A549 (cell line): Measurements from ENCODE around the gene SLC6A17. TPM values are rescaled to one million over a fixed set of nuclear protein-coding genes. Genes with fewer than 3 reads are reported as not detected.

Experiments used
- ATAC-seq, 2 experiments: fragments of 200-7000 bp in 1 of 2; fragments of >200 bp in 1 of 2; cut with Nextera tagmentation in 1 of 2; cut with Tn5 transposase in 1 of 2; 3 replicates each; pipeline versions ENCODE4 v1.8.0 to v1.9.1; 2018 to 2020; ENCODE audit warnings: mild to moderate bottlenecking in 1 of 2, moderate library complexity in 1 of 2
- CTCF ChIA-PET: fragments of 300-600 bp; sonication (Branson Sonifier 250); formaldehyde crosslinking; extraction: SDS; loops from one replicate; lab custom pipeline; 2021; ENCODE audit warnings: antibody characterized with exemption, inconsistent platforms; lab: Yijun Ruan, JAX
- POLR2A ChIA-PET: fragments of 350-600 bp; formaldehyde crosslinking; extraction: SDS; loops from one replicate; lab custom pipeline; 2021; ENCODE audit warnings: antibody characterized with exemption, inconsistent platforms; lab: Yijun Ruan, JAX
- DNase-seq, 2 experiments: peaks; one replicate each; pipeline versions ENCODE4 v3.0.0 to v3.0.0-alpha.2; 2011 to 2016; ENCODE audit warnings: low read depth in 1 of 2, low spot score in 1 of 2
- FAIRE-seq: peaks from 2 replicates; lab custom pipeline; 2011; peaks lifted over from hg19 to GRCh38; lab: Jason Lieb, UNC
- H3K27ac ChIP-seq, 2 experiments: fragments of >200 bp; sonication (Bioruptor Twin); formaldehyde crosslinking; 3 replicates each; pipeline ENCODE4 v1.5.1; 2016 to 2017
- H3K4me1 ChIP-seq: fragments of >200 bp; sonication (Bioruptor Twin); formaldehyde crosslinking; 3 replicates; pipeline ENCODE4 v1.6.1; 2016
- H3K4me2 ChIP-seq: fragments of >200 bp; sonication (Bioruptor Twin); formaldehyde crosslinking; 3 replicates; pipeline ENCODE4 v1.6.1; 2016
- H3K4me3 ChIP-seq: fragments of >200 bp; sonication (Bioruptor Twin); formaldehyde crosslinking; 3 replicates; pipeline ENCODE4 v1.5.1; 2016
- H3K9me3 ChIP-seq: fragments of >200 bp; sonication (Bioruptor Twin); formaldehyde crosslinking; 3 replicates; pipeline ENCODE4 v1.6.1; 2016
- ATOH8 ChIP-seq: fragments of 250-450 bp; sonication (Bioruptor Pico); IDR thresholded peaks from 2 replicates; pipeline ENCODE4 v1.5.0; 2020; ENCODE audit warnings: low read depth, mild to moderate bottlenecking, moderate library complexity
- CBX8 ChIP-seq: fragments of 200-600 bp; sonication (generic); IDR thresholded peaks from 2 replicates; pipeline ENCODE4 v1.6.1; 2016
- CHD2 ChIP-seq: fragments of 150-350 bp; IDR thresholded peaks from 2 replicates; pipeline ENCODE4 v1.6.1; 2014; ENCODE audit warnings: low read length; ENCODE audit not compliant: partially characterized antibody
- CHD4 ChIP-seq: fragments of 200-600 bp; sonication (generic); IDR thresholded peaks from 2 replicates; pipeline ENCODE4 v1.6.1; 2016; ENCODE audit warnings: antibody characterized with exemption, mild to moderate bottlenecking, borderline replicate concordance
- EHF ChIP-seq: fragments of 250-450 bp; sonication (Bioruptor Pico); IDR thresholded peaks from 2 replicates; pipeline ENCODE4 v1.5.0; 2020; ENCODE audit warnings: mild to moderate bottlenecking
- EHMT2 ChIP-seq: fragments of 200-600 bp; sonication (generic); IDR thresholded peaks from 2 replicates; pipeline ENCODE4 v1.6.1; 2016; ENCODE audit warnings: antibody characterized with exemption, low read depth, mild to moderate bottlenecking, moderate library complexity
- ELK1 ChIP-seq: fragments of 150-350 bp; IDR thresholded peaks from 2 replicates; pipeline ENCODE4 v1.6.1; 2014; ENCODE audit warnings: low read depth, mild to moderate bottlenecking, low read length
- EP300 ChIP-seq, 2 experiments: fragments of >200 bp; sonication (Bioruptor Twin); formaldehyde crosslinking; IDR thresholded peaks; 2 replicates in 1 of 2; 3 replicates in 1 of 2; pipeline ENCODE4 v1.6.1; 2016 to 2017
- FOSL2 ChIP-seq, 2 experiments: fragments of 450-650 bp in 1 of 2; fragments of >200 bp in 1 of 2; sonication (Bioruptor Twin) in 1 of 2; formaldehyde crosslinking; IDR thresholded peaks; 2 replicates each; pipeline versions ENCODE4 v1.5.0 to v1.6.1; 2016 to 2020; ENCODE audit warnings: mild to moderate bottlenecking in 1 of 2, moderate library complexity in 1 of 2
- HDAC2 ChIP-seq: fragments of 200-600 bp; sonication (generic); IDR thresholded peaks from 2 replicates; pipeline ENCODE4 v1.6.1; 2016
- HOXA7 ChIP-seq: fragments of 250-450 bp; sonication (Bioruptor Pico); IDR thresholded peaks from 2 replicates; pipeline ENCODE4 v1.5.0; 2020; ENCODE audit warnings: mild to moderate bottlenecking, moderate library complexity
- JUN ChIP-seq, 2 experiments: fragments of >200 bp; sonication (Bioruptor Twin); formaldehyde crosslinking; IDR thresholded peaks; 2 replicates in 1 of 2; 3 replicates in 1 of 2; pipeline ENCODE4 v1.6.1; 2016 to 2017
- KDM1A ChIP-seq: fragments of 200-600 bp; sonication (generic); IDR thresholded peaks from 2 replicates; pipeline ENCODE4 v1.6.1; 2016; ENCODE audit warnings: low read depth, mild to moderate bottlenecking
- MYC ChIP-seq: IDR thresholded peaks from 2 replicates; pipeline ENCODE4 v1.6.1; 2012; ENCODE audit warnings: mild to moderate bottlenecking, inconsistent platforms, low read length, improper control_type of control experiment, borderline replicate concordance
- NFE2L2 ChIP-seq: fragments of 150-350 bp; conservative IDR thresholded peaks from 2 replicates; pipeline ENCODE4 v1.6.1; 2014; ENCODE audit warnings: low read length
- PHF8 ChIP-seq: fragments of 200-600 bp; sonication (generic); IDR thresholded peaks from 2 replicates; pipeline ENCODE4 v1.6.1; 2016; ENCODE audit warnings: low read depth, mild to moderate bottlenecking, antibody characterized with exemption, moderate library complexity, borderline replicate concordance
- POLR2A ChIP-seq: IDR thresholded peaks from 2 replicates; pipeline ENCODE4 v1.6.1; 2012; ENCODE audit warnings: mild to moderate bottlenecking, low read length
- POLR2AphosphoS2 ChIP-seq: conservative IDR thresholded peaks from 2 replicates; pipeline ENCODE4 v1.6.1; 2012; ENCODE audit warnings: low read length, improper control_type of control experiment, inconsistent platforms
- RFX5 ChIP-seq: fragments of 450-650 bp; IDR thresholded peaks from 2 replicates; pipeline ENCODE4 v1.7.1; 2014; ENCODE audit warnings: antibody characterized with exemption, mild to moderate bottlenecking, moderate library complexity
- SMC3 ChIP-seq: fragments of >200 bp; sonication (Bioruptor Twin); formaldehyde crosslinking; IDR thresholded peaks from 3 replicates; pipeline ENCODE4 v1.6.1; 2018; ENCODE audit warnings: inconsistent platforms
- ZFP36 ChIP-seq: fragments of 450-650 bp; IDR thresholded peaks from 2 replicates; pipeline ENCODE4 v1.6.1; 2014; ENCODE audit warnings: borderline replicate concordance; ENCODE audit not compliant: partially characterized antibody
- ZNF302 ChIP-seq: fragments of 250-450 bp; sonication (Bioruptor Pico); IDR thresholded peaks from 2 replicates; pipeline ENCODE4 v1.9.0; 2021; ENCODE audit warnings: inconsistent platforms, mild to moderate bottlenecking, moderate library complexity
- WGBS: methylation state at CpG from one replicate; pipeline ENCODE4 v1.1.6; 2017; ENCODE audit errors: missing lambda C conversion rate; 5-methylcytosine and 5-hydroxymethylcytosine counted together
- polyA plus RNA-seq, 4 experiments: library from polyadenylated mRNA; depleted of rRNA in 3 of 4; stranded (reverse); fragments of >200 nt; fragmentation: RNase III in 1 of 4; extraction: RNeasy Plus Mini Kit Qiagen cat#74134 plus additional on column Dnase treatment in 1 of 4; gene quantifications; 2 replicates in 3 of 4; 3 replicates in 1 of 4; pipeline ENCODE4 v1.2.3, GENCODE V29; 2011 to 2017
- TF ChIP-seq, protein P1 (sequence below): IDR thresholded peaks from 2 replicates; pipeline ENCODE4 v1.6.1; 2012
- TF ChIP-seq, protein P2 (sequence below): fragments of 450-650 bp; IDR thresholded peaks from 2 replicates; pipeline ENCODE4 v1.6.1; 2014; ENCODE audit warnings: antibody characterized with exemption
- TF ChIP-seq, protein P3 (sequence below): fragments of >200 bp; sonication (Bioruptor Twin); formaldehyde crosslinking; IDR thresholded peaks from 2 replicates; pipeline ENCODE4 v1.6.1; 2016

Gene SLC6A17
- polyA plus RNA-seq, 2 of the 4 experiments (the other 2 are of a cell fraction) = 0.56 to 2.2 TPM

GRCh38 chr1:110114173-110114572 lies 36.1 kb upstream of the SLC6A17 start:
- TF ChIP-seq POLR2AphosphoS2 = no peak
- no peak for TF ChIP-seq PHF8
- TF ChIP-seq CHD2 = no peak
- FAIRE-seq (no peak), DNase-seq (no peak), ATAC-seq (no peak)
- WGBS = 63% methylated on average over 5 of the region's 5 CpGs
- CTCF ChIA-PET = interaction anchor here (0.8 to 1.7 kb wide), 5 partner anchors 9 to 60 kb away, joined by 3 to 7 read pairs (median 3); no protein-coding TSS in a partner anchor
- H3K4me1 ChIP-seq = no peaks in the 10 kb centered on the region
- no peak overlapping the region for H3K4me3 ChIP-seq
- POLR2A ChIA-PET = no interaction called here
- no peak overlapping the region for H3K4me2 ChIP-seq
- no peaks in the 10 kb centered on the region for H3K9me3 ChIP-seq
- H3K27ac ChIP-seq = no peak overlapping the region

- DNase-seq (no peak), ATAC-seq (no peak), FAIRE-seq (no peak)
- CTCF ChIA-PET = interaction anchor here (1.4 to 3.1 kb wide), 6 partner anchors 9 to 55 kb away, joined by 3 to 11 read pairs (median 6); no protein-coding TSS in a partner anchor
- Histone ChIP-seq H3K4me3 (no peak overlapping the region), H3K9me3 (no peaks in the 10 kb centered on the region), H3K4me2 (no peak overlapping the region), H3K4me1 (no peaks in the 10 kb centered on the region), H3K27ac (no peak overlapping the region)
- POLR2A ChIA-PET = no interaction called here
- TF ChIP-seq ZFP36 (no peak), JUN (IDR thresholded peaks at IDR 0.05) (no peak), EHF (no peak), HOXA7 (CRISPR knock-in tag) (no peak), NFE2L2 (no peak), PHF8 (no peak), SMC3 (no peak), ZNF302 (no peak), FOSL2 (IDR thresholded peaks at IDR 0.05) (no peak), FOSL2 (CRISPR knock-in tag; IDR thresholded peaks at IDR 0.05) (no peak), CBX8 (no peak)
- TF ChIP-seq, protein P1, sequence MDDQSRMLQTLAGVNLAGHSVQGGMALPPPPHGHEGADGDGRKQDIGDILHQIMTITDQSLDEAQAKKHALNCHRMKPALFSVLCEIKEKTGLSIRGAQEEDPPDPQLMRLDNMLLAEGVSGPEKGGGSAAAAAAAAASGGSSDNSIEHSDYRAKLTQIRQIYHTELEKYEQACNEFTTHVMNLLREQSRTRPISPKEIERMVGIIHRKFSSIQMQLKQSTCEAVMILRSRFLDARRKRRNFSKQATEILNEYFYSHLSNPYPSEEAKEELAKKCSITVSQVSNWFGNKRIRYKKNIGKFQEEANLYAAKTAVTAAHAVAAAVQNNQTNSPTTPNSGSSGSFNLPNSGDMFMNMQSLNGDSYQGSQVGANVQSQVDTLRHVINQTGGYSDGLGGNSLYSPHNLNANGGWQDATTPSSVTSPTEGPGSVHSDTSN = no peak
- whole genome bisulfite sequencing = 44% methylated on average over 5 of the region's 5 CpGs
Observed at GRCh38 chr1:110114784-110115183, 35.5 kb upstream of the SLC6A17 start.

GRCh38 chr1:110118636-110119396 lies 31.5 kb upstream of the SLC6A17 start:
- H3K4me3 ChIP-seq = no peak overlapping the region
- peaks cover 9% of the 10 kb centered on the region for H3K9me3 ChIP-seq
- TF ChIP-seq JUN (IDR thresholded peaks at IDR 0.05) = no peak
- no peak for TF ChIP-seq CHD2
- TF ChIP-seq, protein P2, sequence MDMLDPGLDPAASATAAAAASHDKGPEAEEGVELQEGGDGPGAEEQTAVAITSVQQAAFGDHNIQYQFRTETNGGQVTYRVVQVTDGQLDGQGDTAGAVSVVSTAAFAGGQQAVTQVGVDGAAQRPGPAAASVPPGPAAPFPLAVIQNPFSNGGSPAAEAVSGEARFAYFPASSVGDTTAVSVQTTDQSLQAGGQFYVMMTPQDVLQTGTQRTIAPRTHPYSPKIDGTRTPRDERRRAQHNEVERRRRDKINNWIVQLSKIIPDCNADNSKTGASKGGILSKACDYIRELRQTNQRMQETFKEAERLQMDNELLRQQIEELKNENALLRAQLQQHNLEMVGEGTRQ = no peak
- no peak for TF ChIP-seq CBX8
- TF ChIP-seq FOSL2 (IDR thresholded peaks at IDR 0.05) = no peak
- TF ChIP-seq FOSL2 (CRISPR knock-in tag; IDR thresholded peaks at IDR 0.05) = no peak
- TF ChIP-seq EHF = no peak
- no peak for TF ChIP-seq EHMT2
- no peak for TF ChIP-seq HOXA7 (CRISPR knock-in tag)
- TF ChIP-seq POLR2A = no peak
- no peak for TF ChIP-seq MYC
- TF ChIP-seq KDM1A = no peak
- TF ChIP-seq, protein P3, sequence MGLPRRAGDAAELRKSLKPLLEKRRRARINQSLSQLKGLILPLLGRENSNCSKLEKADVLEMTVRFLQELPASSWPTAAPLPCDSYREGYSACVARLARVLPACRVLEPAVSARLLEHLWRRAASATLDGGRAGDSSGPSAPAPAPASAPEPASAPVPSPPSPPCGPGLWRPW = no peak
- no peak for TF ChIP-seq ELK1
- no peak for TF ChIP-seq CHD4
- no peak for TF ChIP-seq SMC3
- TF ChIP-seq RFX5 = no peak
- no peak for TF ChIP-seq HDAC2
- no peak for TF ChIP-seq EP300 (IDR thresholded peaks at IDR 0.05)
- TF ChIP-seq NFE2L2 = no peak
- TF ChIP-seq ATOH8 (CRISPR knock-in tag) = no peak
- TF ChIP-seq, all 56 proteins: peak for 0
- DNase-seq (no peak), FAIRE-seq (no peak), ATAC-seq (no peak)
- CTCF ChIA-PET = interaction anchor here (1.0 to 2.7 kb wide), 2 partner anchors 14 to 59 kb away, joined by 4 to 17 read pairs; no protein-coding TSS in a partner anchor
- 32% methylated on average over 5 of the region's 7 CpGs for WGBS
- Histone ChIP-seq H3K4me1 (no peaks in the 10 kb centered on the region), H3K27ac (no peak overlapping the region), H3K4me2 (no peak overlapping the region)
- POLR2A ChIA-PET = interaction anchor here (0.5 kb wide), 1 partner anchor 14 kb away, joined by 3 read pairs; no protein-coding TSS in a partner anchor
